ENCODE measurements around the gene STARD9. TPM values are rescaled to one million over a fixed set of nuclear protein-coding genes. Genes with fewer than 3 reads are reported as not detected.
A peak's percentile ranks its signal among the peaks of the same experiment; 100 is the strongest.

STARD9 gene
- total and polyA plus RNA-seq, 2 of the 13 experiments (the other 11 are each of a cell fraction or from before 2014, with no cell fraction given): 5.3 to 7.5 TPM

DNA sequence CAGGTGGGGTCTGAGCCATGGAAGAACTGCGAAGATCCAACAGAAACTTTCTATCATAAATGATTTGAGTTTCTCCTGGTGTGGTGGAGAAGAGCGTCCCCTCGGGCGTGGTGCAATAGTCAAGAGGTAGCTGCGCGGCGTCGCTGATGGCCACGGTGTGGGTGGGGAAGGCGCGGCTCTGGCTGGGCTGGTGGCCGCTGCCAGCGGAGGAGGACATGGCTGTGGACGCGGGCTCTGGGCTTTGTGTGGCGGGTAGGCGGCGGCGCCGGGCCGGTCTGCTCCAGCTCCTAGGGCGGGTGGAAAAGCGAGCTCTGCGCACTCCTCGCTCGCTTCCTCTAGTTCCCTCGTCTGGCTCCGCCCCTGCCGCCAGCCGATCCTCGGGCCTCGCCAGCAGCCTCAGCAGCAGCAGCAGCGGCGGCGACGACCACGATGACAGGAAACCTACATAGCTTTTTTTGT, 5.9 kb downstream of the STARD9 start (continued):
- TF ChIP-seq KMT2A (CRISPR knock-in tag; IDR thresholded peaks at IDR 0.05): peak; percentile 90
- peak; percentile 61; the same call in 1 of the 2 replicates for TF ChIP-seq ARID4A (CRISPR knock-in tag; IDR thresholded peaks at IDR 0.05; ENCODE audit: borderline replicate concordance)
- TF ChIP-seq ZNF274 (CRISPR knock-in tag; IDR thresholded peaks at IDR 0.05): 0 out of 2 replicates have a peak, but pooled peaks have one; percentile 54
- peak; percentile 25; the same call in 1 of the 2 replicates for TF ChIP-seq KDM5B (CRISPR knock-in tag; IDR thresholded peaks at IDR 0.05; ENCODE audit: borderline replicate concordance)
- TF ChIP-seq, protein P1, sequence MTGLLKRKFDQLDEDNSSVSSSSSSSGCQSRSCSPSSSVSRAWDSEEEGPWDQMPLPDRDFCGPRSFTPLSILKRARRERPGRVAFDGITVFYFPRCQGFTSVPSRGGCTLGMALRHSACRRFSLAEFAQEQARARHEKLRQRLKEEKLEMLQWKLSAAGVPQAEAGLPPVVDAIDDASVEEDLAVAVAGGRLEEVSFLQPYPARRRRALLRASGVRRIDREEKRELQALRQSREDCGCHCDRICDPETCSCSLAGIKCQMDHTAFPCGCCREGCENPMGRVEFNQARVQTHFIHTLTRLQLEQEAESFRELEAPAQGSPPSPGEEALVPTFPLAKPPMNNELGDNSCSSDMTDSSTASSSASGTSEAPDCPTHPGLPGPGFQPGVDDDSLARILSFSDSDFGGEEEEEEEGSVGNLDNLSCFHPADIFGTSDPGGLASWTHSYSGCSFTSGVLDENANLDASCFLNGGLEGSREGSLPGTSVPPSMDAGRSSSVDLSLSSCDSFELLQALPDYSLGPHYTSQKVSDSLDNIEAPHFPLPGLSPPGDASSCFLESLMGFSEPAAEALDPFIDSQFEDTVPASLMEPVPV (CRISPR knock-in tag; IDR thresholded peaks at IDR 0.05): 0 out of 2 replicates have a peak, but pooled peaks have one; percentile 33
- peak; percentile 58; the same call in 1 of the 2 replicates for TF ChIP-seq ZMYM3 (CRISPR knock-in tag; IDR thresholded peaks at IDR 0.05)
- TF ChIP-seq ZNF292 (CRISPR knock-in tag; IDR thresholded peaks at IDR 0.05; ENCODE audit: borderline replicate concordance, low read depth): peak; percentile 93
- peak; percentile 49; the same call in 1 of the 2 replicates for TF ChIP-seq ZMYM2 (CRISPR knock-in tag; IDR thresholded peaks at IDR 0.05)
- TF ChIP-seq, protein P2, sequence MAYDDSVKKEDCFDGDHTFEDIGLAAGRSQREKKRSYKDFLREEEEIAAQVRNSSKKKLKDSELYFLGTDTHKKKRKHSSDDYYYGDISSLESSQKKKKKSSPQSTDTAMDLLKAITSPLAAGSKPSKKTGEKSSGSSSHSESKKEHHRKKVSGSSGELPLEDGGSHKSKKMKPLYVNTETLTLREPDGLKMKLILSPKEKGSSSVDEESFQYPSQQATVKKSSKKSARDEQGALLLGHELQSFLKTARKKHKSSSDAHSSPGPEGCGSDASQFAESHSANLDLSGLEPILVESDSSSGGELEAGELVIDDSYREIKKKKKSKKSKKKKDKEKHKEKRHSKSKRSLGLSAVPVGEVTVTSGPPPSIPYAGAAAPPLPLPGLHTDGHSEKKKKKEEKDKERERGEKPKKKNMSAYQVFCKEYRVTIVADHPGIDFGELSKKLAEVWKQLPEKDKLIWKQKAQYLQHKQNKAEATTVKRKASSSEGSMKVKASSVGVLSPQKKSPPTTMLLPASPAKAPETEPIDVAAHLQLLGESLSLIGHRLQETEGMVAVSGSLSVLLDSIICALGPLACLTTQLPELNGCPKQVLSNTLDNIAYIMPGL (CRISPR knock-in tag; IDR thresholded peaks at IDR 0.05; ENCODE audit: borderline replicate concordance in 1 of 2, low read depth in 1 of 2): peak in 1 of 2 experiments; percentile 45; a peak in 2 of 4 replicates
- peak; percentile 73 for TF ChIP-seq ASH2L (IDR thresholded peaks at IDR 0.05; ENCODE audit: insufficient read length, low read depth, low read length)
- TF ChIP-seq, protein P3, sequence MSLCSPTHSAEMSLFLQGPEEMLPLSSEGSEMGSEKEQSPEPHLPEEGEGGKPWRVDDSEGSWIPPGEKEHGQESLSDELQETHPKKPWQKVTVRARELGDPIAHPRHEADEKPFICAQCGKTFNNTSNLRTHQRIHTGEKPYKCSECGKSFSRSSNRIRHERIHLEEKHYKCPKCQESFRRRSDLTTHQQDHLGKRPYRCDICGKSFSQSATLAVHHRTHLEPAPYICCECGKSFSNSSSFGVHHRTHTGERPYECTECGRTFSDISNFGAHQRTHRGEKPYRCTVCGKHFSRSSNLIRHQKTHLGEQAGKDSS (CRISPR knock-in tag; IDR thresholded peaks at IDR 0.05; ENCODE audit: borderline replicate concordance, low read depth): 0 out of 2 replicates have a peak, but pooled peaks have one; percentile 36
- TF ChIP-seq RNF219 (CRISPR knock-in tag; IDR thresholded peaks at IDR 0.05): no peak
- TF ChIP-seq SALL1 (CRISPR knock-in tag; IDR thresholded peaks at IDR 0.05): peak; percentile 72
- 0 out of 2 replicates have a peak, but pooled peaks have one; percentile 43 for TF ChIP-seq ZNF547 (CRISPR knock-in tag; IDR thresholded peaks at IDR 0.05)
- TF ChIP-seq ZNF883 (CRISPR knock-in tag; IDR thresholded peaks at IDR 0.05; ENCODE audit: not compliant biosample characterization): peak; percentile 52
- 0 out of 2 replicates have a peak, but pooled peaks have one; percentile 21 for TF ChIP-seq GZF1 (CRISPR knock-in tag; IDR thresholded peaks at IDR 0.05)
- peak; percentile 71; the same call in 1 of the 2 replicates for TF ChIP-seq ZNF605 (CRISPR knock-in tag; IDR thresholded peaks at IDR 0.05)
